T-helper 1 cell (primary cell): ENCODE data around the gene PARP8.
"Not testable (repeated sequence)": the region's sequence is repeated elsewhere in the genome, so short reads cannot be mapped to it uniquely, and the experiment has no call there.

Source experiments
- DNase-seq, 5 donors: peaks; one replicate each; pipeline ENCODE4 v3.0.0-alpha.2; 2012 to 2020

Gene PARP8

GRCh38 chr5:50727149-50727496 is 60.7 kb downstream of the PARP8 start:
- DNase-seq, result peak in 1 of 5 donors; percentile 16

- no peak for DNase-seq
These were observed 61.4 kb downstream of the PARP8 start for GRCh38 chr5:50727845-50728244.

- DNase-seq, result no peak
These were observed 63.9 kb downstream of the PARP8 start for GRCh38 chr5:50730336-50730735.

- no peak for DNase-seq
These were observed 64.4 kb downstream of the PARP8 start for GRCh38 chr5:50730841-50731240.

- DNase-seq, result no peak
These were observed 67.3 kb downstream of the PARP8 start for GRCh38 chr5:50733741-50734140.

GRCh38 chr5:50738864-50739263 is 72.4 kb downstream of the PARP8 start:
- no peak for DNase-seq

- DNase-seq, result no peak
These were observed 74.4 kb downstream of the PARP8 start for GRCh38 chr5:50740832-50741231.

- DNase-seq, result peak in 1 of 5 donors; percentile 41
These were observed 78.3 kb downstream of the PARP8 start for GRCh38 chr5:50744776-50745175.

GRCh38 chr5:50745221-50745910 is 78.9 kb downstream of the PARP8 start:
- DNase-seq, result no peak

GRCh38 chr5:50749181-50749580 is 82.7 kb downstream of the PARP8 start:
- no peak for DNase-seq

- DNase-seq, result no peak
These were observed 83.4 kb downstream of the PARP8 start for GRCh38 chr5:50749873-50750272.

- peak; percentile 7 to 72 (median 28) for DNase-seq
These were observed 84.7 kb downstream of the PARP8 start for GRCh38 chr5:50751064-50751657.

GRCh38 chr5:50752800-50753199 is 86.4 kb downstream of the PARP8 start:
- no peak for DNase-seq

- DNase-seq, result no peak
These were observed 93.3 kb downstream of the PARP8 start for GRCh38 chr5:50759526-50760270.

- no peak for DNase-seq
These were observed 96.9 kb downstream of the PARP8 start for GRCh38 chr5:50763351-50763750.

GRCh38 chr5:50763846-50764245 is 97.4 kb downstream of the PARP8 start:
- DNase-seq, result no peak

GRCh38 chr5:50766042-50766441 is 99.6 kb downstream of the PARP8 start:
- no peak for DNase-seq

- DNase-seq, result no peak
These were observed 100.0 kb downstream of the PARP8 start for GRCh38 chr5:50766462-50766861.

GRCh38 chr5:50766967-50767366 is 100.5 kb downstream of the PARP8 start:
- no peak for DNase-seq

GRCh38 chr5:50767588-50767987 is 101.2 kb downstream of the PARP8 start:
- DNase-seq, result no peak

GRCh38 chr5:50768634-50769033 is 102.2 kb downstream of the PARP8 start:
- no peak for DNase-seq

- DNase-seq, result no peak
These were observed 104.0 kb downstream of the PARP8 start for GRCh38 chr5:50770441-50770840.

- not testable (repeated sequence) for DNase-seq
These were observed 108.2 kb downstream of the PARP8 start for GRCh38 chr5:50774446-50775175.
